ENCODE measurements around the gene ADAMTS12. TPM values are rescaled to one million over a fixed set of nuclear protein-coding genes. Genes with fewer than 3 reads are reported as not detected.

The ADAMTS12 gene
- polyA plus RNA-seq, 1 donor from 2014 or later = 0.07 TPM

- H3K9me3 ChIP-seq (ENCODE audit: low read length) = no peaks in the 10 kb centered on the region
- no peak overlapping the region for H3K4me2 ChIP-seq (ENCODE audit: low read length)
- H3K27me3 ChIP-seq (ENCODE audit: insufficient read depth, low read depth, low read length) = no peaks in the 10 kb centered on the region
- H2AFZ ChIP-seq (ENCODE audit: low read depth, low read length) = no peak overlapping the region
- H3K79me2 ChIP-seq (replicated peaks; ENCODE audit: insufficient read depth, low read length) = no peaks in the 10 kb centered on the region
- no peaks in the 10 kb centered on the region for H4K20me1 ChIP-seq (ENCODE audit: insufficient read depth)
- H3K9ac ChIP-seq (ENCODE audit: low read length) = no peak overlapping the region
- H3K27ac ChIP-seq (ENCODE audit: low read length) = no peak overlapping the region
- H3K4me3 ChIP-seq (ENCODE audit: low read length) = no peak overlapping the region
- H3F3A ChIP-seq (ENCODE audit: insufficient read depth, low read length, poor library complexity, severe bottlenecking) = no peaks in the 10 kb centered on the region
- no peaks in the 10 kb centered on the region for H3K36me3 ChIP-seq (ENCODE audit: insufficient read depth, low read length)
- TF ChIP-seq EZH2 (IDR thresholded peaks at IDR 0.05; ENCODE audit: borderline replicate concordance, insufficient read depth, low read length, poor library complexity, severe bottlenecking) (no peak), REST (IDR thresholded peaks at IDR 0.05; ENCODE audit: borderline replicate concordance) (no peak), POLR2AphosphoS5 (IDR thresholded peaks at IDR 0.05) (no peak), EP300 (conservative IDR thresholded peaks at IDR 0.05; ENCODE audit: poor library complexity, severe bottlenecking) (no peak), SMC3 (conservative IDR thresholded peaks at IDR 0.05; ENCODE audit: poor library complexity) (no peak)
- no peaks in the 10 kb centered on the region for H3K9me2 ChIP-seq (ENCODE audit: insufficient read depth, low read length)
These were observed 98.5 kb downstream of the ADAMTS12 start for GRCh38 chr5:33793276-33793675.

- Histone ChIP-seq H3K4me3 (ENCODE audit: low read length) (no peak overlapping the region), H3F3A (ENCODE audit: insufficient read depth, low read length, poor library complexity, severe bottlenecking) (no peaks in the 10 kb centered on the region), H3K79me2 (replicated peaks; ENCODE audit: insufficient read depth, low read length) (no peaks in the 10 kb centered on the region), H3K9me2 (ENCODE audit: insufficient read depth, low read length) (no peaks in the 10 kb centered on the region), H3K9ac (ENCODE audit: low read length) (no peak overlapping the region), H3K27me3 (ENCODE audit: insufficient read depth, low read depth, low read length) (no peaks in the 10 kb centered on the region), H3K27ac (ENCODE audit: low read length) (no peak overlapping the region), H3K36me3 (ENCODE audit: insufficient read depth, low read length) (no peaks in the 10 kb centered on the region), H4K20me1 (ENCODE audit: insufficient read depth) (no peaks in the 10 kb centered on the region), H3K9me3 (ENCODE audit: low read length) (no peaks in the 10 kb centered on the region), H3K4me2 (ENCODE audit: low read length) (no peak overlapping the region), H2AFZ (ENCODE audit: low read depth, low read length) (no peak overlapping the region)
- no peak for TF ChIP-seq POLR2AphosphoS5 (IDR thresholded peaks at IDR 0.05)
- no peak for TF ChIP-seq RAD21 (conservative IDR thresholded peaks at IDR 0.05)
- TF ChIP-seq CTCF (IDR thresholded peaks at IDR 0.05; ENCODE audit: poor library complexity, severe bottlenecking) = no peak
- no peak for TF ChIP-seq MXI1 (conservative IDR thresholded peaks at IDR 0.05; ENCODE audit: poor library complexity, severe bottlenecking)
- TF ChIP-seq EZH2 (IDR thresholded peaks at IDR 0.05; ENCODE audit: borderline replicate concordance, insufficient read depth, low read length, poor library complexity, severe bottlenecking) = no peak
- no peak for TF ChIP-seq TAF1 (IDR thresholded peaks at IDR 0.05; ENCODE audit: low read depth)
- no peak for TF ChIP-seq REST (IDR thresholded peaks at IDR 0.05; ENCODE audit: borderline replicate concordance)
- no peak for TF ChIP-seq SMC3 (conservative IDR thresholded peaks at IDR 0.05; ENCODE audit: poor library complexity)
- no peak for TF ChIP-seq EP300 (conservative IDR thresholded peaks at IDR 0.05; ENCODE audit: poor library complexity, severe bottlenecking)
These were observed 99.2 kb downstream of the ADAMTS12 start for GRCh38 chr5:33792559-33792958.

Data from neural cell (in vitro differentiated cells).